SK-N-SH treated with all-trans-retinoic acid at 6 μM for 48 hours (cell line): ENCODE measurements around the gene DMD.

Experiments used
- ATAC-seq: fragments of 200-7000 bp; cut with Tn5 transposase; 3 replicates; pipeline ENCODE4 v1.9.1; 2020; ENCODE audit warnings: mild to moderate bottlenecking, moderate library complexity
- ARNTL ChIP-seq: fragments of 450-650 bp; formaldehyde crosslinking; IDR thresholded peaks from 2 replicates; pipeline ENCODE4 v1.5.0; 2020; ENCODE audit warnings: low read depth, mild to moderate bottlenecking, moderate library complexity, borderline replicate concordance
- CREB5 ChIP-seq: fragments of 250-450 bp; sonication (Bioruptor Pico); IDR thresholded peaks from 2 replicates; pipeline ENCODE4 v1.5.1; 2020; ENCODE audit warnings: low read depth, mild to moderate bottlenecking, moderate library complexity
- CSRNP3 ChIP-seq: fragments of 250-450 bp; sonication (Bioruptor Pico); IDR thresholded peaks from 2 replicates; pipeline ENCODE4 v1.5.1; 2021; ENCODE audit warnings: mild to moderate bottlenecking, moderate library complexity
- GLIS3 ChIP-seq: fragments of 250-450 bp; sonication (Bioruptor Pico); IDR thresholded peaks from 2 replicates; pipeline ENCODE4 v1.5.0; 2020; ENCODE audit warnings: mild to moderate bottlenecking, moderate library complexity
- ISL1 ChIP-seq: fragments of 250-450 bp; sonication (Bioruptor Pico); IDR thresholded peaks from 2 replicates; pipeline ENCODE4 v2.1.2; 2022; ENCODE audit warnings: mild to moderate bottlenecking, moderate library complexity
- PATZ1 ChIP-seq: fragments of 250-450 bp; sonication (Bioruptor Pico); IDR thresholded peaks from 2 replicates; pipeline ENCODE4 v1.8.0; 2020; ENCODE audit warnings: mild to moderate bottlenecking, moderate library complexity, borderline replicate concordance
- PPARA ChIP-seq: fragments of 250-450 bp; sonication (Bioruptor Pico); IDR thresholded peaks from 2 replicates; pipeline ENCODE4 v1.5.0; 2020; ENCODE audit warnings: mild to moderate bottlenecking, borderline replicate concordance
- RARB ChIP-seq: fragments of 250-450 bp; sonication (Bioruptor Pico); IDR thresholded peaks from 2 replicates; pipeline ENCODE4 v1.8.0; 2021; ENCODE audit warnings: mild to moderate bottlenecking, moderate library complexity
- TSHZ2 ChIP-seq: fragments of 250-450 bp; sonication (Bioruptor Pico); IDR thresholded peaks from 2 replicates; pipeline ENCODE4 v1.5.0; 2020; ENCODE audit warnings: mild to moderate bottlenecking, moderate library complexity
- ZC3H10 ChIP-seq: fragments of 250-450 bp; sonication (Bioruptor Pico); IDR thresholded peaks from 2 replicates; pipeline ENCODE4 v1.5.1; 2021; ENCODE audit warnings: mild to moderate bottlenecking, moderate library complexity
- ZFP3 ChIP-seq: fragments of 250-450 bp; sonication (Bioruptor Pico); IDR thresholded peaks from 2 replicates; pipeline ENCODE4 v1.5.0; 2020; ENCODE audit warnings: mild to moderate bottlenecking, moderate library complexity
- ZFP30 ChIP-seq: fragments of 450-650 bp; formaldehyde crosslinking; IDR thresholded peaks from 2 replicates; pipeline ENCODE4 v1.5.0; 2022; ENCODE audit warnings: mild to moderate bottlenecking, moderate library complexity
- ZNF565 ChIP-seq: fragments of 450-650 bp; formaldehyde crosslinking; conservative IDR thresholded peaks from 2 replicates; pipeline ENCODE4 v1.5.0; 2020; ENCODE audit warnings: low read depth, mild to moderate bottlenecking, moderate library complexity
- ZNF70 ChIP-seq: fragments of 450-650 bp; formaldehyde crosslinking; IDR thresholded peaks from 2 replicates; pipeline ENCODE4 v1.5.0; 2020; ENCODE audit warnings: mild to moderate bottlenecking, moderate library complexity
- ZNF8 ChIP-seq: fragments of 450-650 bp; formaldehyde crosslinking; IDR thresholded peaks from 2 replicates; pipeline ENCODE4 v1.5.0; 2020; ENCODE audit warnings: mild to moderate bottlenecking, moderate library complexity

The DMD gene

GRCh38 chrX:31074522-31074921 is 2136.8 kb downstream of the DMD start:
- TF ChIP-seq ZNF565 (CRISPR knock-in tag), result no peak
- TF ChIP-seq GLIS3 (CRISPR knock-in tag), result no peak
- TF ChIP-seq TSHZ2 (CRISPR knock-in tag), result no peak
- no peak for TF ChIP-seq CSRNP3
- no peak for TF ChIP-seq ISL1 (CRISPR knock-in tag)
- no peak for TF ChIP-seq ZNF8
- TF ChIP-seq ARNTL (CRISPR knock-in tag), result no peak
- TF ChIP-seq ZFP3 (CRISPR knock-in tag), result no peak
- TF ChIP-seq, all 23 proteins: peak for 0
- ATAC-seq, result no peak

- ATAC-seq, result no peak
- TF ChIP-seq ZNF70 (CRISPR knock-in tag), result no peak
- no peak for TF ChIP-seq CREB5 (CRISPR knock-in tag)
- no peak for TF ChIP-seq CSRNP3
- TF ChIP-seq RARB, result no peak
- no peak for TF ChIP-seq PATZ1 (CRISPR knock-in tag)
- no peak for TF ChIP-seq ARNTL (CRISPR knock-in tag)
- no peak for TF ChIP-seq ZNF565 (CRISPR knock-in tag)
- TF ChIP-seq ZFP30 (CRISPR knock-in tag), result no peak
- TF ChIP-seq ZC3H10, result no peak
- TF ChIP-seq, all 23 proteins: peak for 0
Observed at GRCh38 chrX:31071725-31072124, 2139.6 kb downstream of the DMD start, which contains the start of gene FTHL17. Gene FTHL17, minus strand, starts transcription at chrX:31072041. Its CDS starts 88 bp downstream, at chrX:31071953.

- TF ChIP-seq CSRNP3 (no peak), PPARA (CRISPR knock-in tag) (no peak), GLIS3 (CRISPR knock-in tag) (no peak), ZFP3 (CRISPR knock-in tag) (no peak)
- no peak for ATAC-seq
Observed at GRCh38 chrX:31071262-31071661, 2140.1 kb downstream of the DMD start.

GRCh38 chrX:31070057-31070468 is 2141.3 kb downstream of the DMD start:
- no peak for ATAC-seq
- TF ChIP-seq ZC3H10 (no peak), ZNF70 (CRISPR knock-in tag) (no peak), GLIS3 (CRISPR knock-in tag) (no peak), CREB5 (CRISPR knock-in tag) (no peak), TSHZ2 (CRISPR knock-in tag) (no peak), CSRNP3 (no peak)
